ENCODE results near the gene FBXL7. TPM values are rescaled to one million over a fixed set of nuclear protein-coding genes. Genes with fewer than 3 reads are reported as not detected.

FBXL7 gene
- total and polyA plus RNA-seq, 9 of the 15 experiments (the other 6 are each of a cell fraction or from before 2014, with no cell fraction given) = 0.04 to 0.08 TPM; not detected in 7

- H3K27ac ChIP-seq (ENCODE audit: extremely low read depth, low read depth, low read length) = no peak overlapping the region
- H3K79me2 ChIP-seq (ENCODE audit: control insufficient read depth, insufficient read depth, low read length) = no peaks in the 10 kb centered on the region
- BruUV-seq (replicated peaks) = no TSS peak
- ChIA-PET POLR2A (interaction anchor here (0.8 kb wide), 1 partner anchor 50 kb away, joined by 3 read pairs; the partner anchor contains the start of gene FBXL7), CTCF (ENCODE audit: low intra/inter-chr PET ratio) (no interaction called here)
- 0 out of 2 replicates have a peak, but pooled peaks cover 1% of the 10 kb centered on the region for H3K9me3 ChIP-seq (replicated peaks; ENCODE audit: control insufficient read depth, insufficient read depth, low read depth, low read length)
- DNase-seq (ENCODE audit: extremely low read depth in 1 of 4, low spot score in 3 of 4) = no peak
- TF ChIP-seq CEBPB (tag; IDR thresholded peaks at IDR 0.05) (no peak), ZNF121 (CRISPR knock-in tag; conservative IDR thresholded peaks at IDR 0.05) (no peak), ZSCAN29 (IDR thresholded peaks at IDR 0.05) (no peak)
- TF ChIP-seq, protein P1, sequence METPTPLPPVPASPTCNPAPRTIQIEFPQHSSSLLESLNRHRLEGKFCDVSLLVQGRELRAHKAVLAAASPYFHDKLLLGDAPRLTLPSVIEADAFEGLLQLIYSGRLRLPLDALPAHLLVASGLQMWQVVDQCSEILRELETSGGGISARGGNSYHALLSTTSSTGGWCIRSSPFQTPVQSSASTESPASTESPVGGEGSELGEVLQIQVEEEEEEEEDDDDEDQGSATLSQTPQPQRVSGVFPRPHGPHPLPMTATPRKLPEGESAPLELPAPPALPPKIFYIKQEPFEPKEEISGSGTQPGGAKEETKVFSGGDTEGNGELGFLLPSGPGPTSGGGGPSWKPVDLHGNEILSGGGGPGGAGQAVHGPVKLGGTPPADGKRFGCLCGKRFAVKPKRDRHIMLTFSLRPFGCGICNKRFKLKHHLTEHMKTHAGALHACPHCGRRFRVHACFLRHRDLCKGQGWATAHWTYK (CRISPR knock-in tag; IDR thresholded peaks at IDR 0.05) = no peak
- TF ChIP-seq, protein P2, sequence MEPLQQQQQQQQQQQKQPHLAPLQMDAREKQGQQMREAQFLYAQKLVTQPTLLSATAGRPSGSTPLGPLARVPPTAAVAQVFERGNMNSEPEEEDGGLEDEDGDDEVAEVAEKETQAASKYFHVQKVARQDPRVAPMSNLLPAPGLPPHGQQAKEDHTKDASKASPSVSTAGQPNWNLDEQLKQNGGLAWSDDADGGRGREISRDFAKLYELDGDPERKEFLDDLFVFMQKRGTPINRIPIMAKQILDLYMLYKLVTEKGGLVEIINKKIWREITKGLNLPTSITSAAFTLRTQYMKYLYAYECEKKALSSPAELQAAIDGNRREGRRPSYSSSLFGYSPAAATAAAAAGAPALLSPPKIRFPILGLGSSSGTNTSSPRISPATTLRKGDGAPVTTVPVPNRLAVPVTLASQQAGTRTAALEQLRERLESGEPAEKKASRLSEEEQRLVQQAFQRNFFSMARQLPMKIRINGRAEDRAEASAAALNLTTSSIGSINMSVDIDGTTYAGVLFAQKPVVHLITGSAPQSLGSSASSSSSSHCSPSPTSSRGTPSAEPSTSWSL (CRISPR knock-in tag; IDR thresholded peaks at IDR 0.05; ENCODE audit: borderline replicate concordance) = no peak
- H3K27me3 ChIP-seq (ENCODE audit: control insufficient read depth in 2 of 2, insufficient read depth in 2 of 2, low read length in 2 of 2) = no peaks in the 10 kb centered on the region
- ATAC-seq = no peak
- FAIRE-seq = no peak
- H3K4me3 ChIP-seq = no peak overlapping the region
- H2AFZ ChIP-seq (ENCODE audit: low read depth, low read length) = no peak overlapping the region
- H4K20me1 ChIP-seq (replicated peaks; ENCODE audit: control insufficient read depth, insufficient read depth, low read length) = no peaks in the 10 kb centered on the region
- in situ Hi-C loops (cut with MboI) (no loop called here), intact Hi-C loops (cut with micrococcal nuclease) (no loop called here)
- no peaks in the 10 kb centered on the region for H3K4me1 ChIP-seq (replicated peaks in 1 of 2; ENCODE audit: control insufficient read depth in 2 of 2, insufficient read depth in 2 of 2, low read length in 2 of 2)
- no peak overlapping the region for H3K9ac ChIP-seq (ENCODE audit: insufficient read depth in 1 of 2, low read depth in 2 of 2, low read length in 2 of 2)
- WGBS (ENCODE audit: insufficient coverage, low coverage, missing lambda C conversion rate) = 3% methylated on average over 11 of the region's 11 CpGs
- no peaks in the 10 kb centered on the region for H3K9me1 ChIP-seq (ENCODE audit: control insufficient read depth, insufficient read depth, low read length)
- no peaks in the 10 kb centered on the region for H3K36me3 ChIP-seq (ENCODE audit: control insufficient read depth, insufficient read depth, low read length)
- no peak overlapping the region for H3K4me2 ChIP-seq (ENCODE audit: insufficient read depth, low read length)
These were observed 49.5 kb upstream of the FBXL7 start for GRCh38 chr5:15450473-15450872.

All from K562 (cell line).